Naive thymus-derived CD4-positive, alpha-beta T cell (primary cell): ENCODE results near the gene TMUB2. TPM values are rescaled to one million over a fixed set of nuclear protein-coding genes. Genes with fewer than 3 reads are reported as not detected.

Source experiments
- ATAC-seq: fragments of 150-1000 bp; cut with Tn5 transposase; 2 replicates; pipeline ENCODE4 v1.10.0; 2021; ENCODE audit warnings: mild to moderate bottlenecking, moderate library complexity
- CTCF ChIA-PET: fragments of 350-600 bp; sonication (Branson Sonifier 250); formaldehyde crosslinking; loops from one replicate; lab custom pipeline; 2021; ENCODE audit warnings: antibody characterized with exemption; lab: Charles Lee
- POLR2A ChIA-PET: fragments of 350-600 bp; sonication (Branson Sonifier 250); formaldehyde crosslinking; loops from one replicate; lab custom pipeline; 2021; ENCODE audit warnings: antibody characterized with exemption, inconsistent platforms; lab: Charles Lee
- DNase-seq, 9 donors: peaks; one replicate each; pipeline versions ENCODE4 v3.0.0 to v3.0.0-alpha.2; 2020 to 2022; ENCODE audit warnings: mixed read lengths in 1 of 9
- H3K27ac ChIP-seq: one replicate; pipeline ENCODE4 v1.7.0; 2013; ENCODE audit warnings: mild to moderate bottlenecking, low read depth, low read length, moderate library complexity
- H3K27me3 ChIP-seq, 2 donors: one replicate each; pipeline ENCODE4 v1.7.0; 2013; ENCODE audit warnings: low read length in 2 of 2, mild to moderate bottlenecking in 2 of 2, moderate library complexity in 2 of 2; ENCODE audit not compliant: control insufficient read depth in 2 of 2, insufficient read depth in 2 of 2
- H3K36me3 ChIP-seq, 3 experiments: 1 replicate in 2 of 3; 2 replicates in 1 of 3; pipeline ENCODE4 v1.7.0; 2013; ENCODE audit warnings: low read length in 3 of 3, mild to moderate bottlenecking in 3 of 3, moderate library complexity in 1 of 3; ENCODE audit not compliant: insufficient read depth in 3 of 3, control insufficient read depth in 2 of 3
- H3K4me1 ChIP-seq, 2 donors: one replicate each; pipeline ENCODE4 v1.7.0; 2013; ENCODE audit warnings: low read length in 2 of 2, mild to moderate bottlenecking in 2 of 2, moderate library complexity in 1 of 2; ENCODE audit not compliant: control insufficient read depth in 2 of 2, insufficient read depth in 2 of 2
- H3K4me3 ChIP-seq: 2 replicates; pipeline ENCODE4 v1.7.0; 2013; ENCODE audit warnings: mild to moderate bottlenecking, low read length
- H3K9me3 ChIP-seq, 3 experiments: 1 replicate in 2 of 3; 2 replicates in 1 of 3; pipeline ENCODE4 v1.7.0; 2013; ENCODE audit warnings: low read length in 3 of 3; ENCODE audit not compliant: control insufficient read depth in 2 of 3
- H3K27ac Mint-ChIP-seq, 9 donors: one replicate each; pipeline ENCODE4 v1.8.0; 2020 to 2022; ENCODE audit warnings: mixed read lengths in 9 of 9, mild to moderate bottlenecking in 8 of 9, moderate library complexity in 5 of 9, inconsistent platforms in 2 of 9
- H3K27me3 Mint-ChIP-seq, 5 donors: one replicate each; pipeline ENCODE4 v1.8.0; 2021 to 2022; ENCODE audit warnings: mixed read lengths in 5 of 5, mild to moderate bottlenecking in 1 of 5
- H3K36me3 Mint-ChIP-seq, 5 donors: one replicate each; pipeline ENCODE4 v1.8.0; 2020 to 2022; ENCODE audit warnings: mixed read lengths in 5 of 5, mild to moderate bottlenecking in 3 of 5, inconsistent platforms in 1 of 5
- H3K4me1 Mint-ChIP-seq, 7 donors: one replicate each; pipeline ENCODE4 v1.8.0; 2020 to 2022; ENCODE audit warnings: mixed read lengths in 7 of 7, mild to moderate bottlenecking in 3 of 7, inconsistent platforms in 1 of 7
- H3K4me3 Mint-ChIP-seq, 10 donors: one replicate each; pipeline ENCODE4 v1.8.0; 2020 to 2022; ENCODE audit warnings: mild to moderate bottlenecking in 10 of 10, mixed read lengths in 10 of 10, moderate library complexity in 6 of 10, inconsistent platforms in 2 of 10
- H3K9me3 Mint-ChIP-seq, 11 donors: one replicate each; pipeline ENCODE4 v1.8.0; 2020 to 2022; ENCODE audit warnings: mixed read lengths in 11 of 11, mild to moderate bottlenecking in 4 of 11, inconsistent platforms in 1 of 11, moderate library complexity in 1 of 11
- intact Hi-C, 2 donors: fragments of 100-400 bp; cut with micrococcal nuclease; formaldehyde crosslinking; loops; one replicate each; pipeline ENCODE4 v1.15.1; 2023
- polyA plus RNA-seq, 2 donors: library from polyadenylated mRNA; unstranded; fragments of 300-500 nt; fragmentation: Illumina TruSeq; gene quantifications; one replicate each; pipeline ENCODE4 v1.2.3, GENCODE V29; 2021
- total RNA-seq, 6 experiments: library from RNA in 5 of 6; stranded (reverse) in 5 of 6; gene quantifications; 1 replicate in 5 of 6; 2 replicates in 1 of 6; pipeline ENCODE4 v1.2.3 and lab custom pipeline; 2021 to 2026

Gene TMUB2
- total and polyA plus RNA-seq, 7 experiments from 2014 or later: 21.8 to 56.0 (median 39.3) TPM

DNA sequence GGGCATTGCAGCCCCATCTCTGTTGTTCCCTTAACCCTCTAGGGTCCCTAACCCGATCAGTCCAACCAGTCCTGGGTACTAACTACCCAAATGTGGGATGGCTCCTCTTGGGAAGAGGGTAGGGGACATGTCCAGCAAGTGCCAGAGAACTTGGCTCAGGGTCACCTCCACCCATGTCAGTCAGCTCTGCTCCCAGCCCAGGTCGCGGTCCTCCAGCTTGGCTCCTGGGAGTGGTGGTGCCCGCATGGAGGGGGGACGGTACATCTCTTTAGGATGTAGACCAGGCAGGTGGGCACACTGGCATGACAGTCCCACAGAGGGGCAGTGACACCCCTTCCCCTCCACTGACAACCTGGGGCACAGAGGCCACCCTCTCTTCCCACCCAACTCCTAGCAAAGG, 6.0 kb downstream of the TMUB2 start:
- H3K27ac ChIP-seq: no peak overlapping the region
- Mint-ChIP-seq H3K4me1 (peaks cover 24 to 33% (median 27%) of the 10 kb centered on the region in 7 donors), H3K27ac (peak overlapping the region in 3 of 9 donors; percentile 31 to 63 (median 32)), H3K36me3 (peaks cover 0 to 24% (median 6%) of the 10 kb centered on the region in 5 donors), H3K4me3 (no peak overlapping the region), H3K27me3 (no peaks in the 10 kb centered on the region), H3K9me3 (no peaks in the 10 kb centered on the region)
- peaks cover 0 to 75% (median 18%) of the 10 kb centered on the region in 3 experiments for H3K36me3 ChIP-seq
- ATAC-seq (peak; percentile 22), DNase-seq (no peak)
- POLR2A ChIA-PET: interaction anchor here (12.1 kb wide), 1 partner anchor 23 kb away, joined by 319 read pairs; the partner anchor contains the start of gene UBTF
- peaks cover 12 to 21% of the 10 kb centered on the region in 2 donors for H3K4me1 ChIP-seq
- no peaks in the 10 kb centered on the region for H3K9me3 ChIP-seq
- intact Hi-C loops: no loop called here
- H3K4me3 ChIP-seq: no peak overlapping the region
- CTCF ChIA-PET: no interaction called here
- no peaks in the 10 kb centered on the region for H3K27me3 ChIP-seq

DNA sequence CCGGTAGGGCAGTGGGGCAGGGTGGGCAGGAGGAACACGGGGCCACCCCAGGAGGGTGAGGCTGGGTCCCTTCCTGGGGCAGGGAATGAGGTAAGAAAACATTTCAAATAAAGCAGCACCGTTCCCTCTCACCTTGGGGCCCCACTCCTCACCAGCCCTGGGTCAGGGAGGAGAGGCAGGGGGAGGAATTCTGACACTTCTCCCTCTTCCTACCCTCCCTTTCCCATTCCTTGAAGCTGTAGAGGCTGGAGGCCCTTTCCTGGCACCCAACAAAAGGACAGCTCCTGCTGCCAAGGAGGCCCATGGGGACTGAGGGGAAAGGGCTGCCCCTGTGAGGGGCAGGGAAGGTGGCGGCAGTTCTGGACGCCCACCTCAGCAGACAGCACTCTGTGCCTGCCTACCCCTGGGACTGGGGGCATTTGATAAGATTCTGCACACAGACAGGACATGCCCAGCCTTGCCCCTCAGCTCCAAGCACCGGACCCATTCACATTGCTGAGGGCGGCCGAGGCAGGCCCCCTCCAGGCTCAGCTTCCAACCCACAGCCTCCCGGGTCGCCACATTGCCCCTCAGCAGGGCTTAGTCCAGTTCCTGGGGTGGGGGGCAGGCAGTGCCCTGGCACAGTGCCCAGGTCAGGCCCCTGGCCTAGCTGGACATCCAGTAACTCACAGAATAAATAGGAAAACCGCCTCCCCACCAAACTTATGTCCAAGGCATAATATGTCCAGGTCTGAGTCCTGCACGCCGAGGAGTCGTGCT, 6.7 kb downstream of the TMUB2 start:
- Histone ChIP-seq H3K4me3 (no peak overlapping the region), H3K9me3 (no peaks in the 10 kb centered on the region), H3K27ac (no peak overlapping the region), H3K4me1 (peaks cover 12 to 18% of the 10 kb centered on the region in 2 donors), H3K27me3 (no peaks in the 10 kb centered on the region), H3K36me3 (peaks cover 0 to 74% (median 18%) of the 10 kb centered on the region in 3 experiments)
- Mint-ChIP-seq H3K36me3 (peaks cover 0 to 30% (median 8%) of the 10 kb centered on the region in 5 donors), H3K9me3 (no peaks in the 10 kb centered on the region), H3K4me3 (no peak overlapping the region), H3K27me3 (no peaks in the 10 kb centered on the region), H3K27ac (peak overlapping the region in 2 of 9 donors; percentile 26 to 63), H3K4me1 (peaks cover 22 to 33% (median 26%) of the 10 kb centered on the region in 7 donors)
- ATAC-seq (no peak), DNase-seq (peak in 1 of 9 donors; percentile 20)
- ChIA-PET POLR2A (interaction anchor here (12.1 kb wide), 1 partner anchor 22 kb away, joined by 319 read pairs; the partner anchor contains the start of gene UBTF), CTCF (no interaction called here)
- intact Hi-C loops: no loop called here

DNA sequence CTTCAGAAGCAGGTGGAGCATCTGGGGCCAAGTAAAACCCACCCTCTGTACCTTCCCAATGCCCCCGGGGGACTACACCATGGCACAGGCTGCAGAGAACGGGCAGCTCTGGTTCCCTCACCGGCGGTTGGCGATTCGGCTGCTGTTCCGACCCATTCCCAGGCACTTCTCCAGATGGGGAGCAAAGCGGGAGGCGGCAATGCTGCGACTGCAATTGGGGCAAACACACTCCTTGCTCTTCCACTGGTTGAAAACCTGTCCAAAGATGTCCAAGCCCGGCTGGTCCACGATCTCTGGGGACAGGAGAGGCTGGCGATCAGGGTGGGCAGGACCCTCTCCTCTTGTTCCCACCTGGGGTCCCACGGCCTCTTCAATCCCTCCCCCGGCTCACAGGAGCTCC, 10.3 kb downstream of the TMUB2 start:
- Histone ChIP-seq H3K4me1 (peaks cover 18 to 22% of the 10 kb centered on the region in 2 donors), H3K4me3 (no peak overlapping the region)
- CTCF ChIA-PET: interaction anchor here (1.4 to 2.7 kb wide), 2 partner anchors 13 to 21 kb away, joined by 4 to 13 read pairs; no protein-coding TSS in a partner anchor

DNA sequence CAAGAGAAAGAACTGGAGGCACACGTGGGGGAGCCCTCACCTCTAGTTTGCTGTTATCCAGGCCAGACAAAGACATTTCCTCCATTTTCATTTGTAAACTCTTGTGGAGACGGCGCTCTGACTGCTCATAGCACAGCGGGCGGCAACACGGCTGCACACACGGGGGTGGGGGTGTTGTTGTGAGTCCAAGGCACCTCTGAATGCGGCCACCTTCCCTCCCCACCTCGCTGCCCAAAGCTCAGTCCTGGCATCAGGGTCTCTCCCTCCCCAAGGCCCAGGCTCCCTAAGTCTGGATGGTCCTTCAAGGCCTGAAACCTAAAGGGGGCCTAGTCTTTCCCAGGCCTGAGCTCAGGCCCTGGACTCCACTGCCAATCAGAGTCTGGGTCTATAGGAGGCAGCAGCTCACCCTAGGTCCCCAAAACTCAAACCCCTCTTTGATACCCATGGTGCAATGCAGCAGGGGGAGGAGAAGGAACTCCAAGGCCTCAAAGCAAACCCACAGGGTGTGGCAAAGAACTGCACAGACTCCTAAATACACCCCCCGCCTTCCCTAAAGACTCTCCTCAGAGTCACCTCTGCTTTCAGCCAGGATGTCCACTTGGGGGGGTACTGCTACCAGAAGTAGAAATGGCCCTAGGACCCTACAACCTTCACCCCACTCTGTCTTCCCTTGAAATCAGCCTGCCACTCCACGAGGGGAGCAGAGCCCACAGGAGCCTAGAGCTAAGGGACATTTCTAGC, 11.4 kb downstream of the TMUB2 start:
- Mint-ChIP-seq H3K27ac (peak overlapping the region; percentile 84 to 96 (median 93)), H3K4me3 (peak overlapping the region; percentile 86 to 95 (median 92)), H3K27me3 (no peaks in the 10 kb centered on the region), H3K4me1 (peaks cover 25 to 46% (median 37%) of the 10 kb centered on the region in 7 donors), H3K36me3 (peaks cover 0 to 23% (median 8%) of the 10 kb centered on the region in 5 donors), H3K9me3 (no peaks in the 10 kb centered on the region)
- ChIA-PET POLR2A (interaction anchor here (0.7 to 12.1 kb wide), 12 partner anchors 8 to 1199 kb away, joined by 3 to 319 read pairs (median 4); partner anchors contain the start of genes HDAC5, SLC25A39, TMUB2 and UBTF), CTCF (interaction anchor here (0.6 to 2.7 kb wide), 6 partner anchors 9 to 272 kb away, joined by 3 to 13 read pairs (median 6); no protein-coding TSS in a partner anchor)
- H3K4me3 ChIP-seq: peak overlapping the region; percentile 65
- H3K27ac ChIP-seq: peak overlapping the region; percentile 83
- H3K36me3 ChIP-seq: peaks cover 0 to 44% (median 16%) of the 10 kb centered on the region in 3 experiments
- no peaks in the 10 kb centered on the region for H3K27me3 ChIP-seq
- H3K9me3 ChIP-seq: no peaks in the 10 kb centered on the region
- intact Hi-C loops: loop anchor here in 1 of 2 donors (1.0 to 5.0 kb wide), 2 partner anchors 12 to 1026 kb away; partner anchors contain the start of genes NBR1 and TMUB2
- H3K4me1 ChIP-seq: peaks cover 18 to 26% of the 10 kb centered on the region in 2 donors
- DNase-seq: peak in 7 of 9 donors; percentile 47 to 76 (median 71)
- ATAC-seq: peak; percentile 8

More for the DNA sequence above, 10.3 kb downstream of the TMUB2 start:
- Mint-ChIP-seq H3K27ac (peak overlapping the region in 8 of 9 donors; percentile 84 to 96 (median 94)), H3K9me3 (no peaks in the 10 kb centered on the region), H3K4me1 (peaks cover 22 to 37% (median 31%) of the 10 kb centered on the region in 7 donors), H3K4me3 (peak overlapping the region in 5 of 10 donors; percentile 28 to 95 (median 94)), H3K27me3 (no peaks in the 10 kb centered on the region), H3K36me3 (peaks cover 0 to 23% (median 8%) of the 10 kb centered on the region in 5 donors)
- ATAC-seq (no peak), DNase-seq (no peak)
- POLR2A ChIA-PET: interaction anchor here (1.0 to 12.1 kb wide), 5 partner anchors 9 to 127 kb away, joined by 4 to 319 read pairs (median 10); partner anchors contain the start of genes HDAC5, SLC25A39, TMUB2 and UBTF
- intact Hi-C loops: loop anchor here in 1 of 2 donors (5.0 kb wide), 1 partner anchor 1025 kb away; the partner anchor contains the start of gene NBR1
- no peaks in the 10 kb centered on the region for H3K9me3 ChIP-seq
- H3K36me3 ChIP-seq: peaks cover 0 to 49% (median 18%) of the 10 kb centered on the region in 3 experiments
- peak overlapping the region; percentile 83 for H3K27ac ChIP-seq
- H3K27me3 ChIP-seq: no peaks in the 10 kb centered on the region

DNA sequence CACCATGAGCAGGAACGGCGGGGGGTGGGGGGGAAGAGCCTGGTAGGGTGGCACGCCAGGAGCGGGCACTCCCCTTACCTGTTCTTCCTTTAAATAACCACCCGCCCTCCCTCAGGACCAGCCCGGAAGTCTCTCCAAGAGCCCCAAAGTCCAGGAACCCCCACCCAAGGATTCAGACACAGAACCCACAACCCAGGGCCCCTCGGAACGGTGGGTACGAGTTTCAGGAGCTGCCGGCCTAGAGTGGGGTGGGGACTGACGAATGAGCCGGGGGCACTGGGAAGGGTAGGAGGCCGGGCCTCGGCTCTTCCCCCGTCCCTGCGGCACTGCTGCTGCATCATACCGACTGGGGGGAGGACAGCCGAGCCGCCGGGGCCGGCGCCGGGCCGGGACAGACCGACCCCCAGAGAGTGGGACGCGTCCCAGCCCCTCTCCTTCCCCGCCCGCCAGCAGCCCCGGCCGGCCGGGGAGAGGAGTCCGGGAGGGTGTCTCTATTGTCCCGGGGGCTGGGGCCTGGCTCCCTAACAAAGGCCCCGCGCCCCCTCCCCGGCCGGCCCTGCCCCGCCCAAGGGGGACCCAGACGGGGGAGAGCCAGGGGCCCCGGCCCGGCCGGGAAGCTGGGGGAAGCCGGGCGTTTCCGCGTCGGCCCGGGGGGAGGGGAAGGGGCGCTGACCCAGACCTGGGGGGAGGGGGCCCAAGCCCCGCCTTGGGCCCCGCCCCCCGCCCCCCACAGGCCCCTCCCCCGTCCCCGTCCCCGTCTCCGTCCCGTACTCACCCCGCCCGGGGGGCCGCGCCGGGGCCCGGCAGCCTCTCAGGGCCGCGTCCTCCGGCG, 12.2 kb downstream of the TMUB2 start:
- Histone ChIP-seq H3K4me3 (peak overlapping the region; percentile 65), H3K9me3 (no peaks in the 10 kb centered on the region), H3K27ac (peak overlapping the region; percentile 83), H3K4me1 (peaks cover 25 to 33% of the 10 kb centered on the region in 2 donors), H3K27me3 (no peaks in the 10 kb centered on the region), H3K36me3 (peaks cover 0 to 36% (median 12%) of the 10 kb centered on the region in 3 experiments)
- Mint-ChIP-seq H3K27me3 (no peaks in the 10 kb centered on the region), H3K4me1 (peaks cover 32 to 54% (median 45%) of the 10 kb centered on the region in 7 donors), H3K9me3 (peaks cover 0 to 3% (median 0%) of the 10 kb centered on the region in 11 donors), H3K27ac (peak overlapping the region; percentile 84 to 96 (median 93)), H3K4me3 (peak overlapping the region; percentile 86 to 95 (median 92)), H3K36me3 (peaks cover 0 to 23% (median 8%) of the 10 kb centered on the region in 5 donors)
- ATAC-seq: peak; percentile 25
- intact Hi-C loops: loop anchor here in 1 of 2 donors (1.0 to 5.0 kb wide), 2 partner anchors 13 to 1027 kb away; partner anchors contain the start of genes NBR1 and TMUB2
- DNase-seq: peak; percentile 49 to 75 (median 62)
- ChIA-PET POLR2A (interaction anchor here (0.6 to 12.1 kb wide), 13 partner anchors 13 to 1200 kb away, joined by 3 to 319 read pairs (median 4); partner anchors contain the start of genes HDAC5, HEXIM2, SLC25A39 and TMUB2), CTCF (interaction anchor here (0.6 to 2.7 kb wide), 5 partner anchors 10 to 273 kb away, joined by 3 to 13 read pairs (median 8); no protein-coding TSS in a partner anchor)
